Measurements from ENCODE around the gene MTA1.

Gene MTA1

DNA sequence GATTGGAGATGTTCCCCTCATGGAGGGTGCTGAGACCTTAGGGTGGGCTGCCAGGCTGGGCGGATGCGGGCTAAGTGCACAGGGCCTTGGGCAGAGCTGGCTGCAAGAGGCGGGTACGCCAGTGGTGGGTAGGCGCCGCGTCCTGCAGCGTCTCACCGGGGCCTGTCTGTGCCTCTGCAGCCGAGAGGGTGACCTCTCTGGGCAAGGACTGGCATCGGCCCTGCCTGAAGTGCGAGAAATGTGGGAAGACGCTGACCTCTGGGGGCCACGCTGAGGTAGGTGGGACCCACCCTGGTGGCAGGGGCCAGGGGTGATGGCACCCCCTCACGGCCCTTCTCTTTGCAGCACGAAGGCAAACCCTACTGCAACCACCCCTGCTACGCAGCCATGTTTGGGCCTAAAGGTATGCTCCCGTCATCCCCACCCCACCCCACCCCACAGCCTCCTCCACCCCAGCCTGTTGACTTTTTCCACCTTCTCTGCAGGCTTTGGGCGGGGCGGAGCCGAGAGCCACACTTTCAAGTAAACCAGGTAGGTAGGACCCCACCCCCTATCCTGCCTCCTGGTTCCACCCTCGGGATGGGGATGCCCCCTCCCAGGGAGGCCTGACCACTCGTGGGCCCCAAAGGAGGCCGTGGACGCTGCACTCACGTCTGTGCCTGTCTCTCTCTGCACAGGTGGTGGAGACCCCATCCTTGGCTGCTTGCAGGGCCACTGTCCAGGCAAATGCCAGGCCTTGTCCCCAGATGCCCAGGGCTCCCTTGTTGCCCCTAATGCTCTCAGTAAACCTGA is 68.6 kb downstream of the MTA1 start:
- in situ Hi-C loops (cut with HindIII; ENCODE audit: low pct_ligation_motif_present, low pct_unique_long_range_greater_than_20kb, low sequenced_read_pairs): no loop called here
- DNase-seq: no peak

- DNase-seq: no peak
- in situ Hi-C loops (cut with HindIII; ENCODE audit: low pct_ligation_motif_present, low pct_unique_long_range_greater_than_20kb, low sequenced_read_pairs): no loop called here
Observed at GRCh38 chr14:105488781-105489541, 69.3 kb downstream of the MTA1 start.

- in situ Hi-C loops (cut with HindIII; ENCODE audit: low pct_ligation_motif_present, low pct_unique_long_range_greater_than_20kb, low sequenced_read_pairs): no loop called here
- peak; percentile 86 for DNase-seq
Observed at GRCh38 chr14:105489542-105490266, 70.1 kb downstream of the MTA1 start.

DNA sequence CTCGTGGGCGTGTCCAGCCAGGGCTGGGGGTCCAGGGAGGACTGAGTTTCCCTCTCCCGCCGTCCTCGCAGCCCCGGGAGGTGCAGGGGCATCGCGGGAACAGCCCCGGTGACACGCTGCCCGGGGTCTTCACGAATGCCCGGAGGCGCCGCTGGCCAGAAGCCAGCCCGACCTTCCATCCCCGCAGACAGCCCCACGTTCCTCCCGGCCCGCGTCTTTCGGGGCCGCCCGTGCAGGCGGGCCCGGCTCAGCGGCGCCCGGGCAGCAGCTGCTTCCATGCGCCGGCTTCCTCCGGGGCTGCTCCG is 70.6 kb downstream of the MTA1 start:
- DNase-seq: no peak
- in situ Hi-C loops (cut with HindIII; ENCODE audit: low pct_ligation_motif_present, low pct_unique_long_range_greater_than_20kb, low sequenced_read_pairs): no loop called here

DNA sequence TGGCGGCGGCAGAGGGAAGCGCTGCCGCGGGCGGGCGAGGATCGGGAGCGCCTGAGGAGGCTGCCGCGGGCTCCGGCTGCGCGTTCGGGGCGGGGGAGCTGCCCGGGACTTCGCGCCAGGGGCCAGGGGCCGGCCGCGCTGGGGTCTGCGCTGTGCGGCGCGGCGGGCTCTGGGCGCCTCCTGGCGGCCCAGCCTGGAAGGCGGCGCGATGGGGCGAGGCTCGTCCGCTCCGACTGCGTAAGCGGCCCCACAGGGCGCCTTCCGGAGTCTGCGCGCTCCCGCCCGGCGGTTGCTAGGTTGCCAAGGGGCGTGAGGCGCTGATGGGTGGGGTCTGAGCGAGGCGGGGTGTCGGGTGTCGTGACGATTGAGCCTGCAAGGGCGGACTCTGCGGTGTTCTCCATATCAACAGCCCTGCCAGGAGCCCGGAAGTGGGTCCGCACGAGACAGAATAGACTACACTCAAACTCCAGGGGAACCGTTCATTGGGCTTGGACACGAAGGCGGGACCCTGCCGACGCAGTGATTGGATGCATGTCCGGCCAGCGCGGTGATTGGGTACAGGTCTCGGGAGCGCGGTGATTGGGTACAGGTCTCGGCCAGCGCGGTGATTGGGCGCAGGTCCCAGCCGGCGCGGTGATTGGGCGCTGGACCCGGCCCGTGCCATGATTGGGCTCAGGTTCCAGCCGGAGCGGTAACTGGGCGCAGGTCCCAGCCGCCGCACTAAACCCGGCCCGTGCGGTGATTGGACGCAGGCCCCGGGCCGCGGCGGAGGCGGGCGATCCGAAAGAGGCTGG is 71.1 kb downstream of the MTA1 start, which contains the start of gene TEDC1:
Gene TEDC1 (plus strand): TSS at position 675 of the 794 bp plus-strand sequence. CDS start 130 bp downstream, outside the sequence.
- peak; percentile 99 for DNase-seq
- in situ Hi-C loops (cut with HindIII; ENCODE audit: low pct_ligation_motif_present, low pct_unique_long_range_greater_than_20kb, low sequenced_read_pairs): no loop called here

GRCh38 chr14:105491366-105491973 is 71.8 kb downstream of the MTA1 start:
- in situ Hi-C loops (cut with HindIII; ENCODE audit: low pct_ligation_motif_present, low pct_unique_long_range_greater_than_20kb, low sequenced_read_pairs): no loop called here

GRCh38 chr14:105492031-105492970 is 72.7 kb downstream of the MTA1 start:
- DNase-seq: no peak
- in situ Hi-C loops (cut with HindIII; ENCODE audit: low pct_ligation_motif_present, low pct_unique_long_range_greater_than_20kb, low sequenced_read_pairs): no loop called here

More at GRCh38 chr14:105491366-105491973, 71.8 kb downstream of the MTA1 start:
- peak; percentile 65 for DNase-seq

GRCh38 chr14:105492971-105493871 is 73.6 kb downstream of the MTA1 start:
- DNase-seq: no peak
- in situ Hi-C loops (cut with HindIII; ENCODE audit: low pct_ligation_motif_present, low pct_unique_long_range_greater_than_20kb, low sequenced_read_pairs): no loop called here

GRCh38 chr14:105493921-105494605 is 74.4 kb downstream of the MTA1 start:
- in situ Hi-C loops (cut with HindIII; ENCODE audit: low pct_ligation_motif_present, low pct_unique_long_range_greater_than_20kb, low sequenced_read_pairs): no loop called here
- no peak for DNase-seq

DNA sequence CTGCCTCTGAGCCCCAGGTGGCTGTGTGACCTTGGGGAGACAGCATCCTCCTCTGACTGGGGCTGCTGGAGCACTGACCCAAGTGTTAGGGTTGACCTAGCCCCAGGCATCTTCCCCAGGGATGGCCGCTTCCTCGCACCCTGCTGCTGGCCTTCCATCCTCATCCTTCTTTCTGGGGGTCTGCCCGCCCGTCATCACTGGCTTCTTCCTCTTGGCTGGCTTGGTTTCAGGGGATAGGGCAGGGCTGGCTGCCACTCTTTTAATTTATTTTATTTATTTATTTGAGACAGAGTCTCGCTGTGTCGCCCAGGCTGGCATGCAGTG is 74.9 kb downstream of the MTA1 start:
- in situ Hi-C loops (cut with HindIII; ENCODE audit: low pct_ligation_motif_present, low pct_unique_long_range_greater_than_20kb, low sequenced_read_pairs): no loop called here
- DNase-seq: no peak

DNA sequence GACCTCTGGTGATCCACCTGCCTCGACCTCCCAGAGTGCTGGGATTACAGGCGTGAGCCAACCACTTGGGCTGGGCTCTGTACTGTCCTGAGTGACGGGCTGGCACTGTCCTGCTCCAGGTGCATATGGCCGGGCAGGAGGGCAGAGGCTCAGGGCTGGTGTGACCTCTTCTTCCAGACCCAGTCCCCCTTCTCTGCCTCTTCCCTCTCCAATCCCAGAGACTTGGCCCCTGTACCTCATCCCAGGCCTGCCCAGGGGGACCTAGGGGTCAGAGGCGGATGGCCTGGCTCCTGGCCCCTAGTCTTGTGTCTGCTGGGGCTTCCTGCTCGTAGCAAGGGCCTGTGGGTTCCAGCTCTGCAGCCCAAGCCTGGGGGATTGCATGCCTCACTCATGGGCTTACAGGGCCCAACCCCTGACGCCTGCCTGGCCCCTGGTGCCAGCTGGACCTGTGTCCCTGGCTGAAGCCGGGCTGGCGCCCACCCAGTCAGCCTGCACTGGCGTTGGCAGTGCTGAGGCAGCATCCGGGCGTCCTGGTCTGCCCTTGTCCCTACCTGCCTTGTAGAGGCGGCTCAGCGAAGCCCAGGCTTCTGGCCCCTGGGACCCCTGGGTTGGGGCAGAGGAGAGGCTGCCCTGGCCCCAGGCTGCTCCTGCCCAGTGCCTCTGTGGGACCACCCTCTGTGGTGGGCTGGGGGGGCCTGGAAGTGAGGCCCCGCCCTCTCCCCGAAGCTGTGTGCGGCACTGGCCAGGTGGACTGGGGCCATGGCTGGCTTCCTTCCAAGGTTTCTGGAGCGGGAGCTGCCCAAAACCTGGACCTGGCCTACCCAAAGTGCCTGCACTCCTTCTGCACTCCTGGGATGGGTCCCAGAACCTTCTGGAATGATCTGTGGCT is 75.7 kb downstream of the MTA1 start:
- in situ Hi-C loops (cut with HindIII; ENCODE audit: low pct_ligation_motif_present, low pct_unique_long_range_greater_than_20kb, low sequenced_read_pairs): no loop called here
- DNase-seq: no peak

DNA sequence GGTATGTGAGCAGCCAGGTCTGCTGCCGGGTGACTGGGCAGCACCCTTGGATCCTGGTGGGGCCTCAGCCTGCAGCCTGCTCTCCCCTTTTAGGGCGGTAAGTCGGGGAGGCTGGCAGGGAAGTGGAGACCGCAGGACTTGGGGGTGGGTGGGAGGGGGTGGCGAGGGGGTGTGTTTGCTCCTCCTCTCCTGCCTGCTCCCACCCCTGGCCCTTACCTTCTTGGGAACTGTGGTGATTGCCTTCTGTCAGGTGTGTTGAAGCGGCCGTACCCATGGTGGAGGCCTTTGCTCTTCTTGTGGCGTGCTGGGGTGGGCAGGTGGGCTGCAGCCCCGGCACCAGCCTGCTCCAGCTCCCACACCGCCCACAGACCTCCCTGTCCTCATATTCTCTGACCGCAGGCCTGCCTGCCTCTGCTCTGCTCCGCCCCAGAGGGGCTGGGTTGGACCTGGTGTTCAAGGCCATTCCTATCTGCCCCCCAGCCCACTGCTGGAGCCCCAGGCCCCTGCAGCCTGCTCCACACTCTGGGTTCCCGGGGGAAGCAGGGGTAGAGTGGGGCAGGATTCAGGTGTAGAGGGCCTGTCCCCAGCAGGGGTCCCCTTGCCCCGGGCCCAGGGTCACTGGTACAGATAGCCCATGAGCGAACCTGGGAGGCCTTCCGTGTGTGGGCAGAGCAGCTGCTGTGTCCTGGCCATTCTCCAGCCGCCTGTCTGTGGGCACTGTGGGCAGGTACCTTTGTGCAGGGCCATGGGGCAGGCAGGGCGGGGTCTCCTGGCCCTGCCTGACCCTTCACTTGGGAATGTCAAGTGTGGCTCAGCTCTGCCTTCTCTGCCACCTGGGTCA is 76.6 kb downstream of the MTA1 start:
- DNase-seq: no peak
- in situ Hi-C loops (cut with HindIII; ENCODE audit: low pct_ligation_motif_present, low pct_unique_long_range_greater_than_20kb, low sequenced_read_pairs): no loop called here

DNA sequence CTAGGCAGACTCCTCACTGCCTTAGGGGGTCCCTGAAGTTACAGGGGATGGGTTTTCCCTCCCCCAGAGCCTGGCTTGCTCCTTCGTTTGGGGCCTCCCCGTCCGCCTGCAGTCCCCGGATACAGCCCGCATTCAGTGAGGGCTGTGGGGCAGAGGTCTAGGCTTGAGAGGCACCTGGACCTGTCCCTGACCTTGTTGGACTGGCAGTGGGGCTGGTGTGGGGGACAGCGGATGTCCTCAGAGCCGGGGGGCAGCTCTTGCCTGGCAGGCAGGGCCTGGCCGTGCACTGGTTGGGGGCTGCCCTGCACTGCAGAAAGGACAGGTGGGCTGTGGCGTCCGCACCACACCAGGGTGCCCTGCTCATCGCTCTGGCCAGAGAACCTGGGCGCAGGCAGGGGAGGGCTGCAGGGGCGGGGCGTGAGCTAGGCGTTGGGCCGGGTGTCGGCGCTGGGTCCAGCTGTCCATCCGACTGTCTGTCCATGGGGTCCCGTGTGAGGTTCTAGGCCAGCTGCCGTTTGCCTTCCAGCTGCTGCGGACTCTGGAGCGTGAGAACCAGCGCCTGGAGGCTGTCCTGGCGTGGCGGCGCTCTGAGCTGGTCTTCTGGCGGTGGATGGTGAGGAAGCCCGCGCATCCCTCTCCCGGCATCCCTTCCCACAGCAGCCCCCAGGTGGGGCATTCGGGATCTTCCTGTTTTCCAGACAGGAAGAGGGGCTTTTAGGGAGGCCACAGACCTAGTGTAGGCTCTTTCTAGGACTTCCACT is 77.4 kb downstream of the MTA1 start:
- in situ Hi-C loops (cut with HindIII; ENCODE audit: low pct_ligation_motif_present, low pct_unique_long_range_greater_than_20kb, low sequenced_read_pairs): no loop called here
- no peak for DNase-seq
